Fibroblast of the aortic adventitia (primary cell): ENCODE measurements around the gene DNAH3. TPM values are rescaled to one million over a fixed set of nuclear protein-coding genes. Genes with fewer than 3 reads are reported as not detected.

Experiments
- DNase-seq: peaks from one replicate; pipeline ENCODE4 v3.0.0-alpha.2; 2010; ENCODE audit warnings: low read depth
- H3K4me3 ChIP-seq: 2 replicates; pipeline ENCODE4 v1.5.1; 2011; ENCODE audit warnings: low read depth, mild to moderate bottlenecking, control low read depth, low read length, moderate library complexity
- total RNA-seq: library from RNA; depleted of rRNA; stranded (reverse); fragments of >200 nt; gene quantifications from 2 replicates; pipeline ENCODE4 v1.2.3, GENCODE V29; 2012; ENCODE audit warnings: low replicate concordance
- TF ChIP-seq, protein P1 (sequence below): IDR thresholded peaks from 2 replicates; pipeline ENCODE4 v1.5.1; 2011; ENCODE audit warnings: mild to moderate bottlenecking, low read length, control low read depth, inconsistent platforms; ENCODE audit not compliant: insufficient read depth

DNAH3 gene
- total RNA-seq, 1 donor, result not detected

DNA sequence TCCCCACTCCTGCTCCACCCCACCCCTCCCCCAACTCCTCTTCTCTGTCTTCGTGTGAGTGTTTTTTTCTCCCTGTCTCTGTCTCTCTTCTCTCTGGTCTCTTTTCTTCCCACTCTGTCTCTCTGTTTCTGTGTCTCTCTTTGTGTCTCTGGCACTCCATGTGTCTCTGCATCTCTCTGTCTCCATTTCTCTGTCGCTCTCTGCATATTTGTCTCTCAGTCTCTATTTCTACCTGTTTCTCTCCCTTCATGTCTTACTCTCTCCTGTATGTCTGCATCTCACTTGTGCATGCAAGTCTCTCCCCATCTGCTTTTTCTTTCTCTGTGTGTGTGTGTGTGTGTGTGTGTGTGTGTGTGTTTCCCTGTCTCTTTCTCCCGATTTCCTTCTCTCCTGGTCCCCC is 181.9 kb downstream of the DNAH3 start:
- DNase-seq, result no peak
- TF ChIP-seq, protein P1, sequence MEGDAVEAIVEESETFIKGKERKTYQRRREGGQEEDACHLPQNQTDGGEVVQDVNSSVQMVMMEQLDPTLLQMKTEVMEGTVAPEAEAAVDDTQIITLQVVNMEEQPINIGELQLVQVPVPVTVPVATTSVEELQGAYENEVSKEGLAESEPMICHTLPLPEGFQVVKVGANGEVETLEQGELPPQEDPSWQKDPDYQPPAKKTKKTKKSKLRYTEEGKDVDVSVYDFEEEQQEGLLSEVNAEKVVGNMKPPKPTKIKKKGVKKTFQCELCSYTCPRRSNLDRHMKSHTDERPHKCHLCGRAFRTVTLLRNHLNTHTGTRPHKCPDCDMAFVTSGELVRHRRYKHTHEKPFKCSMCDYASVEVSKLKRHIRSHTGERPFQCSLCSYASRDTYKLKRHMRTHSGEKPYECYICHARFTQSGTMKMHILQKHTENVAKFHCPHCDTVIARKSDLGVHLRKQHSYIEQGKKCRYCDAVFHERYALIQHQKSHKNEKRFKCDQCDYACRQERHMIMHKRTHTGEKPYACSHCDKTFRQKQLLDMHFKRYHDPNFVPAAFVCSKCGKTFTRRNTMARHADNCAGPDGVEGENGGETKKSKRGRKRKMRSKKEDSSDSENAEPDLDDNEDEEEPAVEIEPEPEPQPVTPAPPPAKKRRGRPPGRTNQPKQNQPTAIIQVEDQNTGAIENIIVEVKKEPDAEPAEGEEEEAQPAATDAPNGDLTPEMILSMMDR, result no peak
- no peak overlapping the region for H3K4me3 ChIP-seq

DNA sequence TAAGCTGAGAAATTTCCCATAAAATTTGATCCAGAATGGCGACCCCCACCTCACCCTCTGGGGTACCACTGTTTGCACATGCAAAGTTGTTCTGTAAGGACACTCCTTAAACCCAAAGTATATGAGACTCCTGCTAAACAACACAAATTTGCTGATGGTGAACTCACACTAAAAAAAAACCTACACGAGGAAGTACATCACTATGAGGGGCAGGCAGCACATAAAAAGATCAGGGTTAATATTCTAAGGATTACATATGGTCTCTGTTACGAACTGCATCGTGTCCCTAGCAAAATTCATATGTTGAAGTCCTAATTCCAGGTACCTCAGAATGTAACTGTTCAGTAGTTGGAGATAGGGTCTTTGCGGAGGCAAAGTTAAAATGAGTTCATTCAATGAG is 189.7 kb downstream of the DNAH3 start:
- no peak for DNase-seq
- TF ChIP-seq, protein P1, result no peak

DNA sequence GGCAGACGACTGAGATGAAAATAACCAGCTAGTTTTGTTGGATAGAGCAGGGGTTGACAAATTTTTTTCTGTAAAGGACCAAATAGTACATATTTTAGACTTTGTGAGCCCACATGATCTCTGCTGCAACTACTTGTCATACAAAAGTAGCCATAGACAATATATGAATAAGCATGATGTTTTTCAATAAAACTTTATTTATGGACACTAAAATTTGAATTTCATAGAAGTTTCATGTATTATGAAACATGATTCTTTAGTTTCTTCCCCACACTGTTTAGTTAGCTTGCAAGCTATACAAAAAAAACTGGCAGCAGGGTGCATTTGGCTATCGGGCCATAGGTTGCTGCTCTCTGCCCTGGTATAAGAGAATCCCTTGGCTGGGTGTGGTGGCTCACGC is 193.5 kb downstream of the DNAH3 start:
- TF ChIP-seq, protein P1, result no peak
- no peak overlapping the region for H3K4me3 ChIP-seq
- no peak for DNase-seq

More for the DNA sequence above, 189.7 kb downstream of the DNAH3 start:
- no peak overlapping the region for H3K4me3 ChIP-seq

DNA sequence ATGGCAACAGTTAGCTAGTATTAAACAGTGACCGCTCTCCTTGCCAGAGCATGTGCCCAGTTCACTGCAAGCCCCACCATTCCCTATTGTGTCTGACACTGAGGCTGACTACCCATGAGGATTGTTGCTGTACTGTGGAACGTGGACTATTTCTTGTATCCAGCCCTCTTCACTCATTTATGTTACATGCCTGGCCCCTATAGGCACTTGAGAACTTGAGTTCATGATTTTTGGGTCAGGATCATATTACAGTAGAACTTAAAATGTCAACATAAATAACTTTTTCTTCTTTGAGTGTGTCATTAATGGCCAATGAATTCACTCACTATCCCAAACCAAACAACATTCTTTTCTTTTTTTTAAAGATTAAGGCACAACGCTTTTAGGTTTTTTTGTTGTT is 194.3 kb downstream of the DNAH3 start:
- DNase-seq, result peak; percentile 37
- no peak overlapping the region for H3K4me3 ChIP-seq
- TF ChIP-seq, protein P1, result no peak

DNA sequence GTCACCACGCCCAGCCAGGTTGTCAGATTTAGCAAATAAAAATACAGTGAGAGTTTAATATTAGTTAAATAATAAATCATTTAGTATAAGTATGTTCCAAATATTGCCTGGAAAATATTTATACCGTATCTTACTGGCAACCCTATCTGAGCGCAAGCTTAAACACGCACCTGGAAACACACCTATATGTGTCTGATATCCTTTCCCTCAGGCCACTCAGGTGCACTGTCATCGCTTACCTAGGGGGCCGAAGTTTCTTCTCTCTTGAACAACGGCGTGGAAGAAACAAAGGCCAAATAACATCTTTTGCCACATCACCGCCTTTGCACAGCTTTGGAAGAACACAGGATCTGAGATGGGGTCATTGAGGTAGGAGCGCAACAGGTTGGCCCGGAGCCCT is 196.1 kb downstream of the DNAH3 start:
- DNase-seq, result no peak
- TF ChIP-seq, protein P1, result no peak
- no peak overlapping the region for H3K4me3 ChIP-seq

DNA sequence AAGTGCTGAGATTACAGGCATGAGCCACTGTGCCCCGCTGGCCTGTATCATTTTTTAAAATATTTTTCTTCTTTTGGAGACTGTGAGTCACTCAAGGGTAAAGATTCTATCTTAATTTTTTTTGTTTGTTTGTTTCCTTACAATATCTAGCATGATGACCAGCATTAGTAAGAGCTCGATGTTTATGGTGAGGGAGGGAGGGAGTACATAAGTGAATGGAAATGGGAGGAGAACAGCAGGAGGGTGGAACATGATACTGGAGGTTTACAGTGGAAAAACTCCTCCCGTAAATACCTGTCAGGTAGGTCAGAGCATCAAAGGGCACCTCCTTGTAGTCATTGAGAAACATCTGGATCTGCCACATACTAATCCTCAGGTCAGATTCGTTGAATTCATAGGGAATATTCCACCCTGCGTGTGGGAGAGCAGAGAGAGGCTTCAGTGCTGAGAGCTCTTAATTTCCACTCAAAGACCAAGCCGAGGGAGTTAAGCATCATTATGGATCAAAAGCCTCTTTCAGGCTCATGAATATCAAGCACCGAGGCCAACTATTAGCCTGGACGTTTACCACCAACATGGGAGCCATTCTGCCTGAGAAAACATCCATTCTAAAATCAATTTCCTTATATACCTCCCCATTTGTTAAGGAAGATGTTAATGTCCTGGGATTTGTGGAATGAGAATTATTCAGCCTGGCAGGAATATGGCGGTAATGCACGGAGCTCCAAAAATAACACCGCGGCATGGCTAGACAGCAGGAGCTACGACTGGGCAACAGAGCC is 198.3 kb downstream of the DNAH3 start:
- H3K4me3 ChIP-seq, result no peak overlapping the region
- DNase-seq, result peak; percentile 17
- TF ChIP-seq, protein P1, result no peak

DNA sequence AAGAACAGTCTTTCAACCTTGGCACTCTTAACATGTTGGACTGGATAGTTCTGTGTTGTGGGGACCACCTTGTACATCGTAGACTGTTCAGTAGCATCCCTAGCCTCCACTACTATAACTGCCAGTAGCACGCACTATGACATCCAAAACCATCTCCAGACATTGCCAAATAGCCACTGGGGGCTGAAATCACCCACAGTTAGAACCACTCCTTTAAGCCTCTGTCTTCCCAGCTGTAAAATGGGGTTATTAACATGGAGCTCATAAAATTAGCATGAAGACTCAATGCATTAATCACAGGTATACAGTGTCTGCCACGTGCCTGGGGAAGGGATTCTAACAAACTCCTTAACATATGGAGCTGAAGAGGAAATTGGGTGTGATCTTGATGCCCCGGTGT is 200.4 kb downstream of the DNAH3 start:
- no peak for DNase-seq
- TF ChIP-seq, protein P1, result no peak

More for the DNA sequence above, 200.4 kb downstream of the DNAH3 start:
- H3K4me3 ChIP-seq, result no peak overlapping the region
